ENCODE data around the gene CEP85L. TPM values are rescaled to one million over a fixed set of nuclear protein-coding genes. Genes with fewer than 3 reads are reported as not detected.
A peak's percentile ranks its signal among the peaks of the same experiment; 100 is the strongest.

CEP85L gene
- polyA plus RNA-seq, 1 donor from 2014 or later = 15.2 TPM

GRCh38 chr6:118646977-118647376 is 4.4 kb downstream of the CEP85L start:
- H3K9me3 Mint-ChIP-seq = no peaks in the 10 kb centered on the region
- no peaks in the 10 kb centered on the region for H3K27me3 Mint-ChIP-seq
- H3K4me1 Mint-ChIP-seq = peaks cover 18 to 30% (median 30%) of the 10 kb centered on the region in 3 donors
- no peak overlapping the region for H3K27ac Mint-ChIP-seq
- H3K4me3 Mint-ChIP-seq = peak overlapping the region in 1 of 4 donors; percentile 31
- H3K36me3 Mint-ChIP-seq = peaks cover 2% of the 10 kb centered on the region

DNA sequence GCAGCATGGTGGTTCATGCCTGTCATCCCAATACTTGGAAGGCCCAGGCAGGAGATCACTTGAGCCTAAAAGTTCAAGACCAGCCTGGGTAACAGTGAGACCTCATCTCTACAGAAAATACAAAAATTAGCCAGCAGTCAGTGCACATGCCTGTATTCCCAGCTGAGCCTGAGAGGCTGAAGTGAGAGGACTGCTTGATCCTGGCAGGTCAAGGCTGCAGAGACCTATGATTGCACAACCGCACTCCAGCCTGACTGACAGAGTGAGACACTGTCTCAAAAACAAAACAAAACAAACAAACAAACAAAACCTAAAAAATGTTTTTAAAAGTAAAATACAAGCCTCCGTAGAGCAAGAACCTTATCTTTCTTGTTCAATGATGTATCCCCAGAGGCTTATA is 6.0 kb downstream of the CEP85L start:
- peaks cover 2% of the 10 kb centered on the region for H3K36me3 Mint-ChIP-seq
- no peaks in the 10 kb centered on the region for H3K9me3 Mint-ChIP-seq
- no peaks in the 10 kb centered on the region for H3K27me3 Mint-ChIP-seq
- no peak overlapping the region for H3K27ac Mint-ChIP-seq
- peaks cover 21 to 35% (median 35%) of the 10 kb centered on the region in 3 donors for H3K4me1 Mint-ChIP-seq
- H3K4me3 Mint-ChIP-seq = no peak overlapping the region

DNA sequence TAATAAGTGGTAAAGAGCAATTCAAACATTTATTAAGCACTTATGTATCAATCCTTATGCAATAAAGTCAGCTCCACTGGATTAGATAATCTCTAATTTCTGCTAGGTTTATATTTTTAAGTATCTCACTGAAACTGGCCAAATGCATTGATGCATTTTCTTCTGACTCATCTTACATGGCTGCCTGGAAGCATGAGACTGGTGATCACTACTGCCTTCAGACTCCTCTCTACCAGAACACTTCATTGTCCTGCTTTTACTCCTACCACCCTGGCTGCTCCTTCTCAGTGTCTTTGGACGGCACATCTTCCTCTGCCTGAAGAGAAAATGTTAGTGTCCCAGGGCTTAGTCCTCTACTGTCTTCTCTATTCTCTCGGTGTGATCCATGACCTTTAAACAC is 7.4 kb downstream of the CEP85L start:
- Mint-ChIP-seq H3K27me3 (no peaks in the 10 kb centered on the region), H3K4me3 (no peak overlapping the region), H3K4me1 (peaks cover 20 to 32% (median 27%) of the 10 kb centered on the region in 3 donors), H3K36me3 (peaks cover 2% of the 10 kb centered on the region), H3K27ac (no peak overlapping the region), H3K9me3 (no peaks in the 10 kb centered on the region)

GRCh38 chr6:118641042-118641441 is 10.3 kb downstream of the CEP85L start:
- no peaks in the 10 kb centered on the region for H3K9me3 Mint-ChIP-seq
- H3K27ac Mint-ChIP-seq = no peak overlapping the region
- H3K4me1 Mint-ChIP-seq = peaks cover 23 to 32% (median 28%) of the 10 kb centered on the region in 3 donors
- peak overlapping the region in 1 of 4 donors; percentile 35 for H3K4me3 Mint-ChIP-seq
- no peaks in the 10 kb centered on the region for H3K27me3 Mint-ChIP-seq
- no peaks in the 10 kb centered on the region for H3K36me3 Mint-ChIP-seq

GRCh38 chr6:118639054-118639964 is 12.1 kb downstream of the CEP85L start:
- peaks cover 1% of the 10 kb centered on the region for H3K36me3 Mint-ChIP-seq
- peaks cover 21 to 29% (median 23%) of the 10 kb centered on the region in 3 donors for H3K4me1 Mint-ChIP-seq

DNA sequence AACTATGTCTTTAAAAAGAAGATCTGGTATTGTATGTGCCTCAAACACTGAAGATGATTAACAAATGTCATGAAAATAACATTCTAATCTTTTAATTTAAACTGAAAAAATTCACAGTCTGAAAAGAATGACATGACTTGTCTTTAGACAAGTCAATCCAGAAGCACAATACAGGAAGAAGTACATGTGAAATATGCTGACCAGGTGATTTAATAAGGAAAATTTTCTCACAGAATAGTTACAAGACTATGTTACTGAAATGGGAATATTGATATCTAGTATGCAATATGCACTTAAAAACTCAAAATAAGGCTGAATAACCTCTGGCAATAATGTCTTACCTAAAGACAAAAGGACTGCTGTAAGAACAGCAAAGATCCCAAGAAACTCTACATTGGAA is 13.1 kb downstream of the CEP85L start:
- H3K9me3 Mint-ChIP-seq = no peaks in the 10 kb centered on the region
- H3K4me1 Mint-ChIP-seq = peaks cover 17 to 21% (median 20%) of the 10 kb centered on the region in 3 donors
- peaks cover 1% of the 10 kb centered on the region for H3K36me3 Mint-ChIP-seq
- no peaks in the 10 kb centered on the region for H3K27me3 Mint-ChIP-seq
- no peak overlapping the region for H3K27ac Mint-ChIP-seq
- no peak overlapping the region for H3K4me3 Mint-ChIP-seq

More at GRCh38 chr6:118639054-118639964, 12.1 kb downstream of the CEP85L start:
- H3K27me3 Mint-ChIP-seq = no peaks in the 10 kb centered on the region
- H3K4me3 Mint-ChIP-seq = peak overlapping the region in 1 of 4 donors; percentile 13
- no peaks in the 10 kb centered on the region for H3K9me3 Mint-ChIP-seq
- peak overlapping the region in 1 of 3 donors; percentile 25 for H3K27ac Mint-ChIP-seq

DNA sequence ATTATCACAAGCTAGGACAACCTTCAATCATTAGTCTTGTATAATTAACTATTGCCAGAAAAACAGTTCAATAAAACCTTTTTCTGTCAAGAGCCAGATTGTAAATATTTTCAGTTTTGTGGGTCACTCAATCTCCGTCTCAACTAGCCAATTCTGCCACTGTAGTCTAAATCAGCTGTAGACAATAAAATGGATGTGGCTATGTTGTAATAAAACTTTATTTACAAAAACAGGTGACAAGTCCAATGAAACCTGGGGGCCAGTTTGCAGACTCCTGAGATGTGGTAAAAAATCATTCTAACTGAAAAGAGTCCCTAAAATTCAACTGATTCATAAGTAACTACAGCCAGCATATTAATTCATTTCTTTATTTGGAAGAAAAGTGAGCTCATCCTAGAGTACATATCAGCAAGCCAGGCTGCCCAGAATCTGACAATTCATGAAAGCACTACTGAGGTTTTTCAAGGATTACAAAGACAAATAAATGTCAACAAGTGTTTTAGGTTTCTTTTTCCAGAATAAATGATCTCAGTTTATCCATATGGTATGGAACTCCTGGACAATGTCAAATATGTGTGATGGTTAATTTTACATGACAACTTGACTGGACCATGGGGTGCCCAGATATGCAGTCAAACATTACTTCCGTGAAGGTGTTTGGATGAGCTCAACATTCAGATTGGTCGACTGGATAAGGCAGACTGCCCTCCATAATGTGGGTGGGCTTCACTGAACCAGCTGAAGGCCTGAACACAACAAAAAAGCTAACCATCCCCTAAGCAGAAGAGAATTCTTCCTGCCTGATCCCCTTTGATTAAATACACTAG is 15.3 kb downstream of the CEP85L start:
- Mint-ChIP-seq H3K4me1 (peaks cover 14 to 16% (median 14%) of the 10 kb centered on the region in 3 donors), H3K27me3 (no peaks in the 10 kb centered on the region), H3K27ac (no peak overlapping the region), H3K9me3 (no peaks in the 10 kb centered on the region), H3K4me3 (no peak overlapping the region), H3K36me3 (peaks cover 1% of the 10 kb centered on the region)

DNA sequence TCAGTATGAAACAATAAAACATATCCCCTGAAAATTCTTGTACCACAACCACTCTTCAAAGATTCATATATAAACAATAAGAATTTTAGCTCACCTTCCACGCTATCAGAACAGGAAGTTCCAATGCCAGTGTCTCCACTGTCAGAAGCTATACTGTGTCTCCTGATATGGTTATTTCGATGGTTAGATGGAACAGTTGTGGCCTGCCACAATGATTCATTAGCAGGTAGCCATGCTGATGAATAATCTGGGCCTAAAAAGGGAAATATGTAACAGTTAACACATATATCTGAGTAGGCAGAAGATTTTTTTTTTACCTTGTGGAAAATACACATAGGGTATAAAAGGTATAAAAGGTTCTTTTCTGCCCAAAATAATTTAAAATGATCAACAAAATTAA is 19.0 kb downstream of the CEP85L start:
- Mint-ChIP-seq H3K9me3 (no peaks in the 10 kb centered on the region), H3K36me3 (peaks cover 6% of the 10 kb centered on the region), H3K4me3 (no peak overlapping the region), H3K27ac (no peak overlapping the region), H3K27me3 (no peaks in the 10 kb centered on the region), H3K4me1 (peaks cover 0 to 9% (median 7%) of the 10 kb centered on the region in 3 donors)

- H3K4me3 Mint-ChIP-seq = no peak overlapping the region
- peaks cover 0 to 7% (median 5%) of the 10 kb centered on the region in 3 donors for H3K4me1 Mint-ChIP-seq
- H3K36me3 Mint-ChIP-seq = peaks cover 8% of the 10 kb centered on the region
- peaks cover 0 to 2% (median 0%) of the 10 kb centered on the region in 3 donors for H3K9me3 Mint-ChIP-seq
- no peak overlapping the region for H3K27ac Mint-ChIP-seq
- H3K27me3 Mint-ChIP-seq = no peaks in the 10 kb centered on the region
Measured at GRCh38 chr6:118630923-118631322, 20.5 kb downstream of the CEP85L start.

GRCh38 chr6:118630067-118630466 is 21.3 kb downstream of the CEP85L start:
- H3K36me3 Mint-ChIP-seq = peaks cover 7% of the 10 kb centered on the region
- H3K9me3 Mint-ChIP-seq = peaks cover 0 to 2% (median 0%) of the 10 kb centered on the region in 3 donors
- H3K27me3 Mint-ChIP-seq = no peaks in the 10 kb centered on the region
- no peak overlapping the region for H3K4me3 Mint-ChIP-seq
- H3K27ac Mint-ChIP-seq = no peak overlapping the region
- H3K4me1 Mint-ChIP-seq = peaks cover 0 to 5% (median 3%) of the 10 kb centered on the region in 3 donors

DNA sequence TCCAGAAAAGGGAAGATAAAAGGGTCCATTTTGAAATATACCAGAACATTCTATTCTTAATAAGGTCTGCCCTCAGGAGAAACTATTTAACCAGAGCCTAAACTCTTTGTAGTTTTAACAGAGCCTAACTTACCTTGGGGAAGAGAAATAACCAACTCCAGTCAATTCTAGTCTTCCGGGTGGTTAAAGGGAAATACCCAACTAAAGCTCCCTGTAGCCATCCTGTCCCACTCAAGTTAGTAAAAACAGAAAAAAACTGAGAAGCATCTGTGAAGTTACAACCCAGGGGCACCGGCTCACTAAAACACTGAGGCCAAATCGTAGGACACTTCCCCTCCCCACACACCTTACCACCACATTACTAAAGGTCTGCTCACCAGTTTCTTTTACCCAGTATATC is 23.7 kb downstream of the CEP85L start:
- Mint-ChIP-seq H3K27ac (no peak overlapping the region), H3K9me3 (peaks cover 0 to 2% (median 0%) of the 10 kb centered on the region in 3 donors), H3K4me1 (peaks cover 0 to 5% (median 3%) of the 10 kb centered on the region in 3 donors), H3K36me3 (peaks cover 7% of the 10 kb centered on the region), H3K27me3 (no peaks in the 10 kb centered on the region), H3K4me3 (no peak overlapping the region)

DNA sequence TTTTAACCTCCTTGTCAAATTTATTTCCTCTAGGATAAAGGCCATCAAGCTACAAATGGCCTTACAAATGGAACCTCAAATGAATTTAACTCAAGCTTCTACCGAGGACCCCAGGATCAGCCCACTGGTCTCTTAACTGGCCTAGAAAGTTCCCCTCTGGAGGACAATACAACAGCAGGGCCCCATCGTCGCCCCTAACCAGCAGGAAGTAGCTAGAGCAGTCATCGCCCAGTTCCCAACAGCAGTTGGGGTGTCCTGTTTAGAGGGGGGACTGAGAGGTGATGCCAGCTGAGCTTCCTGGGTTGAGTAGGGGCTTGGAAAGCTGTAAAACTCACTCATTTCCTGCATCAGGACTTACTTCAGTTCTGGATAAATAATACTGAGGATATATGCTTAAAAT is 25.6 kb downstream of the CEP85L start:
- Mint-ChIP-seq H3K36me3 (peaks cover 7% of the 10 kb centered on the region), H3K4me1 (peaks cover 0 to 5% (median 3%) of the 10 kb centered on the region in 3 donors)

GRCh38 chr6:118621799-118622470 is 29.5 kb downstream of the CEP85L start:
- H3K9me3 Mint-ChIP-seq = peaks cover 0 to 2% (median 0%) of the 10 kb centered on the region in 3 donors
- H3K27ac Mint-ChIP-seq = peak overlapping the region in 1 of 3 donors; percentile 14
- H3K4me3 Mint-ChIP-seq = no peak overlapping the region
- H3K4me1 Mint-ChIP-seq = peaks cover 0 to 18% (median 13%) of the 10 kb centered on the region in 3 donors
- H3K27me3 Mint-ChIP-seq = no peaks in the 10 kb centered on the region
- peaks cover 2% of the 10 kb centered on the region for H3K36me3 Mint-ChIP-seq

More for the DNA sequence above, 25.6 kb downstream of the CEP85L start:
- Mint-ChIP-seq H3K4me3 (no peak overlapping the region), H3K27me3 (no peaks in the 10 kb centered on the region), H3K9me3 (peaks cover 0 to 2% (median 0%) of the 10 kb centered on the region in 3 donors), H3K27ac (no peak overlapping the region)

GRCh38 chr6:118620202-118620601 is 31.2 kb downstream of the CEP85L start:
- Mint-ChIP-seq H3K4me1 (peaks cover 3 to 18% (median 13%) of the 10 kb centered on the region in 3 donors), H3K4me3 (no peak overlapping the region), H3K27me3 (no peaks in the 10 kb centered on the region), H3K9me3 (no peaks in the 10 kb centered on the region), H3K36me3 (no peaks in the 10 kb centered on the region), H3K27ac (no peak overlapping the region)

All from IgD-negative memory B cell (primary cell).